ENCODE measurements around the gene CDA.
"Not testable (repeated sequence)": the region's sequence is repeated elsewhere in the genome, so short reads cannot be mapped to it uniquely, and the experiment has no call there.

The CDA gene

DNA sequence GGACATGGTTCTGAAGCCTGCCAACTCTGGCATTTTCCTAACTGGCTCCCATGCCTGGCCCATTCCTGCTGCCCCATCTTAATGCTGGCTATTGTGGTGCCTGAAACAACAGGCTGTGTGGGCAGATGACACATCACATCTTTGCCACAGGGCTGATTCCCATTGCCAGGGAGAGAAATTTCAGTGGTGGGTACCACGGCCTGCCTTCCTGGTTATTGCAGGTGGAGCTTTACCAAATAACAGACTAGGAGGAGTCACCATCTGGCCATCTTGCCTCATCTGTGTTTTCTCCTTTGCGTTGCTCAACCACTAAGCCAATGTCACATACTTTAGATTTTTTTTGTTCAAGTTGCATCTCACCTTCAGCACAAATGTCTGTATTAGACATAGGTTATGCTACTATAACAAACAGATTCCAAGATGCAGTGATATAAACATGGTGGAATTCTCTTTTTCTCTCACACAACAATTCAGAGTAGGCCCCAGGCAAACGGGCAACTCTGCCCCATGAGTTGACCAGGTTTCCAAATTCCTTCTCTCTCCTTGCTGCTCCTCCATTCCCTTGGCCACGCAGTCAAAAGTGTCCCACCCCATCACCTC lies 14.1 kb downstream of the CDA start:
- Histone ChIP-seq H3K4me2 (ENCODE audit: low read depth, low read length, poor library complexity, severe bottlenecking) (no peak overlapping the region), H3K9ac (ENCODE audit: low read length) (no peak overlapping the region), H3K27me3 (ENCODE audit: low read length) (no peaks in the 10 kb centered on the region), H2AFZ (ENCODE audit: low read depth, low read length, severe bottlenecking) (no peak overlapping the region), H3K4me3 (ENCODE audit: insufficient read depth, low read length, poor library complexity, severe bottlenecking) (no peak overlapping the region), H3F3A (ENCODE audit: insufficient read depth) (no peaks in the 10 kb centered on the region), H4K20me1 (ENCODE audit: low read depth, low read length) (no peaks in the 10 kb centered on the region), H3K9me3 (ENCODE audit: insufficient read depth, low read length) (no peaks in the 10 kb centered on the region), H3K9me2 (replicated peaks; ENCODE audit: insufficient read depth, low read length) (no peaks in the 10 kb centered on the region), H3K36me3 (ENCODE audit: low read length) (no peaks in the 10 kb centered on the region), H3K79me2 (ENCODE audit: insufficient read depth, low read length) (no peaks in the 10 kb centered on the region), H3K27ac (ENCODE audit: low read depth, low read length) (no peak overlapping the region)
- no peak for TF ChIP-seq EZH2phosphoT487 (conservative IDR thresholded peaks at IDR 0.05; ENCODE audit: low read length)
- TF ChIP-seq, protein P1, sequence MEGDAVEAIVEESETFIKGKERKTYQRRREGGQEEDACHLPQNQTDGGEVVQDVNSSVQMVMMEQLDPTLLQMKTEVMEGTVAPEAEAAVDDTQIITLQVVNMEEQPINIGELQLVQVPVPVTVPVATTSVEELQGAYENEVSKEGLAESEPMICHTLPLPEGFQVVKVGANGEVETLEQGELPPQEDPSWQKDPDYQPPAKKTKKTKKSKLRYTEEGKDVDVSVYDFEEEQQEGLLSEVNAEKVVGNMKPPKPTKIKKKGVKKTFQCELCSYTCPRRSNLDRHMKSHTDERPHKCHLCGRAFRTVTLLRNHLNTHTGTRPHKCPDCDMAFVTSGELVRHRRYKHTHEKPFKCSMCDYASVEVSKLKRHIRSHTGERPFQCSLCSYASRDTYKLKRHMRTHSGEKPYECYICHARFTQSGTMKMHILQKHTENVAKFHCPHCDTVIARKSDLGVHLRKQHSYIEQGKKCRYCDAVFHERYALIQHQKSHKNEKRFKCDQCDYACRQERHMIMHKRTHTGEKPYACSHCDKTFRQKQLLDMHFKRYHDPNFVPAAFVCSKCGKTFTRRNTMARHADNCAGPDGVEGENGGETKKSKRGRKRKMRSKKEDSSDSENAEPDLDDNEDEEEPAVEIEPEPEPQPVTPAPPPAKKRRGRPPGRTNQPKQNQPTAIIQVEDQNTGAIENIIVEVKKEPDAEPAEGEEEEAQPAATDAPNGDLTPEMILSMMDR (IDR thresholded peaks at IDR 0.05; ENCODE audit: insufficient read depth, low read length, poor library complexity, severe bottlenecking) = no peak

DNA sequence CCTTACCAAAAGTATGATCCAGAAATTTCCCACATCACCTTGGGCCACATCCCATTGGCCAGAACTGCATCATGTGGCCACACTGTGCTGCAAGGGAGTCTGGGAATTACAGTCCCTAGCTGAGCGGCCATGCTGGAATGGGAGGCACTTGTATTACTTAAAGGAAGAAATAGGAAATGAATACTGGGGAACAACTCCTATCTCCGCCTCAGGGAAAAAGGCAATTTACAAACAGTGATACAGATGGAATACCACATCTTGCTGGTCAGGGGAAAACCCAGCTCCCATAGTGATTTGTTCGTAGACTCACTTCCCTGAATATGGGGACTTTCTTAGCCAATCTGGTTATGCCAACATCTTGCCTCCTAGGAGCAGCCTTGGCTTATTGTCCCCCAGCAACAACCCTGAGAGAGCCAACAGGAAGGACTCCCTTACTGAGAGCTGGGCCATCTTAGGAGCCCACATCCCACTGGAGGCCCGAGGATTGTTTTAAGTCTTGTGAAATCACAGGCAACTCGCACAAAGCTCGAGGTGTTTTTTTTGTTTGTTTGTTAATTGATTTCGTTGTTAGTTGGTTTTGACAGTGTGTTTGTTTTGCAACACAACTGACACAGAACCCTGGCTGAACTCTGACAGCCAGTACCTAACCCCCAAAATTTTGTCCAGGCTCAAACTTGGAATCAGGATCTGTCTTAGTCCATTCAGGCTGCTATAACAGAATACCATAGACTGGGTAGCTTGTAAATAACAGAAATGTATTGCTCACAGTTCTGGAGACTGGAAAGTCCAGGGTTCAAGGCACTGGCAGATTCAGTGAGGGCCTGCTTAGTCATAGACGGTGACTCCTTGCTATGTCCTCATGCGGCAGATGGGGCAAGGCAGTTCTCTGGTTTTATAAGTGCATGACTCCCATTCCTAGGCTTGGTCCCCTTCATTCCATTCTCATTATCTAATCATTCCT lies 14.9 kb downstream of the CDA start:
- H2AFZ ChIP-seq (ENCODE audit: low read depth, low read length, severe bottlenecking) = no peak overlapping the region
- no peak overlapping the region for H3K4me2 ChIP-seq (ENCODE audit: low read depth, low read length, poor library complexity, severe bottlenecking)
- no peaks in the 10 kb centered on the region for H4K20me1 ChIP-seq (ENCODE audit: low read depth, low read length)
- no peaks in the 10 kb centered on the region for H3K36me3 ChIP-seq (ENCODE audit: low read length)
- no peak for TF ChIP-seq EZH2phosphoT487 (conservative IDR thresholded peaks at IDR 0.05; ENCODE audit: low read length)
- TF ChIP-seq, protein P1 (IDR thresholded peaks at IDR 0.05; ENCODE audit: insufficient read depth, low read length, poor library complexity, severe bottlenecking) = no peak
- no peaks in the 10 kb centered on the region for H3K9me3 ChIP-seq (ENCODE audit: insufficient read depth, low read length)
- no peak overlapping the region for H3K4me3 ChIP-seq (ENCODE audit: insufficient read depth, low read length, poor library complexity, severe bottlenecking)
- no peaks in the 10 kb centered on the region for H3K79me2 ChIP-seq (ENCODE audit: insufficient read depth, low read length)
- no peaks in the 10 kb centered on the region for H3K9me2 ChIP-seq (replicated peaks; ENCODE audit: insufficient read depth, low read length)
- no peaks in the 10 kb centered on the region for H3K27me3 ChIP-seq (ENCODE audit: low read length)
- no peak overlapping the region for H3K27ac ChIP-seq (ENCODE audit: low read depth, low read length)
- no peaks in the 10 kb centered on the region for H3F3A ChIP-seq (ENCODE audit: insufficient read depth)
- no peak overlapping the region for H3K9ac ChIP-seq (ENCODE audit: low read length)

DNA sequence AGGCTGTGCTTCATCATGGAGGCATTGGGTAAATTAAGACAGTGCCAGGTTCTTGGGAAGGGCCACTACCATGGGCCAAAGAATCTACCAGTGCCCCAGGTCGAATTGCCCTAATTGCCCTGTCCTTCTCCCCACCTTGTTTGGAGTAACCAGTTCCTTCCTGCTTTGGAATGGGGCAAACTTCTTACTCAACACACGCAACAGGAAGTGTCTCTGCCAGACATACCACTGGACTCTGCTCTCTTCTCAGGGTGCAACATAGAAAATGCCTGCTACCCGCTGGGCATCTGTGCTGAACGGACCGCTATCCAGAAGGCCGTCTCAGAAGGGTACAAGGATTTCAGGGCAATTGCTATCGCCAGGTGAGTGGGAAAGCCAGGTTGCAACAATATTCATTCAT lies 15.8 kb downstream of the CDA start:
- Histone ChIP-seq H3K4me2 (ENCODE audit: low read depth, low read length, poor library complexity, severe bottlenecking) (no peak overlapping the region), H3K79me2 (ENCODE audit: insufficient read depth, low read length) (no peaks in the 10 kb centered on the region), H3K9me2 (replicated peaks; ENCODE audit: insufficient read depth, low read length) (no peaks in the 10 kb centered on the region), H4K20me1 (ENCODE audit: low read depth, low read length) (no peaks in the 10 kb centered on the region), H3F3A (ENCODE audit: insufficient read depth) (no peaks in the 10 kb centered on the region), H3K27ac (ENCODE audit: low read depth, low read length) (no peak overlapping the region), H3K4me3 (ENCODE audit: insufficient read depth, low read length, poor library complexity, severe bottlenecking) (no peak overlapping the region), H3K36me3 (ENCODE audit: low read length) (no peaks in the 10 kb centered on the region), H2AFZ (ENCODE audit: low read depth, low read length, severe bottlenecking) (no peak overlapping the region), H3K9me3 (ENCODE audit: insufficient read depth, low read length) (no peaks in the 10 kb centered on the region), H3K9ac (ENCODE audit: low read length) (no peak overlapping the region), H3K27me3 (ENCODE audit: low read length) (no peaks in the 10 kb centered on the region)
- TF ChIP-seq EZH2phosphoT487 (conservative IDR thresholded peaks at IDR 0.05; ENCODE audit: low read length) = no peak
- TF ChIP-seq, protein P1 (IDR thresholded peaks at IDR 0.05; ENCODE audit: insufficient read depth, low read length, poor library complexity, severe bottlenecking) = no peak

DNA sequence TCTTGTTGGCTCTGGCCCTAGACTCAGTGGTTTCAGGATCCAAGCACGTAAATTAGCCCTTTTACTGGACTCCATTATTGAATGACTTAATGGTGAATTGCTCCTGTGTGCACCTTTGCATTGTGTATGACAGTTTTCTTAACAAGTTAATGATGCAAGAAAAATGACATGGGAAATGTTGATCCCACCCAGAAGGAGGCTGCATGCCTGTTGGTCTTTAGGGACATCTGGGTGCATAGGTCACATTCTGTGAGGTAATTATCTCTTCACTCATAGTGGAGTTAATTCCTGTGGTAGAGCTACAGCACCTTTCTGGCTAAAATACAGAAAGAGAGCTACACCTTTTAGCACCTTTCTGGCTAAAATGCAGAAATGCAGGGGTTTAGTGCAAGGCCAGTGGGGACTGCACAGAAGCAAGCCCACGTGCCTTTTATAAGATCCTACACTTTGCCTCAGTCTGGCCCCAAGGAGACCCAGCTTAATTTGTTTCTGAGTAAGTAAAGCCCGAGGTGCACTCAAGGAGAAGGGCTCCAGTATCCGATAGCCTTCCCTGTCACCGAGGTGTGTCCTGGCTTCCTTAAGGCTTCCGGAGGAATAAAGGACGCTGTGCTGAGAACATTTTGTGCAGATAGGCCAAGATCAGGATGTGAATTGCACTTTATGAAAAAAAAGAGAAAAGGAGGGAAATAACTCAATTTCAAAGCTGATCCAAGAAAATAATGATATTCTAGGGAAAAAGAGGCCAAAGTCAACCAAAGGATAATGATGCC lies 18.1 kb downstream of the CDA start:
- H3K79me2 ChIP-seq (ENCODE audit: insufficient read depth, low read length) = not testable (repeated sequence)

More for the DNA sequence above, 18.1 kb downstream of the CDA start:
- not testable (repeated sequence) for H3K27me3 ChIP-seq (ENCODE audit: low read length); H3K27ac ChIP-seq (ENCODE audit: low read depth, low read length); H3K9ac ChIP-seq (ENCODE audit: low read length); H3K36me3 ChIP-seq (ENCODE audit: low read length); H3K9me2 ChIP-seq (replicated peaks; ENCODE audit: insufficient read depth, low read length); H3F3A ChIP-seq (ENCODE audit: insufficient read depth); H3K9me3 ChIP-seq (ENCODE audit: insufficient read depth, low read length); H4K20me1 ChIP-seq (ENCODE audit: low read depth, low read length); H3K4me2 ChIP-seq (ENCODE audit: low read depth, low read length, poor library complexity, severe bottlenecking); H3K4me3 ChIP-seq (ENCODE audit: insufficient read depth, low read length, poor library complexity, severe bottlenecking); H2AFZ ChIP-seq (ENCODE audit: low read depth, low read length, severe bottlenecking)

Data from SU-DHL-6 (cell line).